GM23248 (cell line): ENCODE measurements around the gene ZNF598.

ENCODE experiments used
- EZH2 ChIP-seq: fragments of 200-600 bp; sonication (generic); IDR thresholded peaks from 2 replicates; pipeline ENCODE4 v1.6.1; 2018; ENCODE audit warnings: antibody characterized with exemption, mild to moderate bottlenecking; ENCODE audit not compliant: insufficient read depth, poor library complexity, severe bottlenecking
- EZH2phosphoT487 ChIP-seq: fragments of 200-600 bp; sonication (generic); IDR thresholded peaks from 2 replicates; pipeline ENCODE4 v1.6.1; 2018; ENCODE audit warnings: antibody characterized with exemption, moderate library complexity, mild to moderate bottlenecking, low read depth; ENCODE audit not compliant: insufficient read depth

- TF ChIP-seq EZH2phosphoT487 (no peak), EZH2 (no peak)
These were observed 383 bp downstream of the ZNF598 start for GRCh38 chr16:2009164-2009711.
